HEK293 (cell line): Measurements from ENCODE around the gene SRC.

Experiments used
- CTCF ChIP-seq: fragments of 450-650 bp; formaldehyde crosslinking; IDR thresholded peaks from 2 replicates; pipeline ENCODE4 v1.5.1; 2016; ENCODE audit warnings: missing biosample characterization, missing genetic modification characterization
- SCRT2 ChIP-seq: fragments of 450-650 bp; formaldehyde crosslinking; IDR thresholded peaks from 2 replicates; pipeline ENCODE4 v1.5.1; 2016; ENCODE audit warnings: missing biosample characterization, missing genetic modification characterization
- ZNF214 ChIP-seq: fragments of 450-650 bp; formaldehyde crosslinking; IDR thresholded peaks from 2 replicates; pipeline ENCODE4 v1.5.1; 2017; ENCODE audit warnings: missing biosample characterization, mild to moderate bottlenecking, missing genetic modification characterization, borderline replicate concordance
- ZNF24 ChIP-seq: fragments of 450-650 bp; formaldehyde crosslinking; IDR thresholded peaks from 2 replicates; pipeline ENCODE4 v1.5.1; 2016; ENCODE audit warnings: missing biosample characterization, missing genetic modification characterization
- ZNF274 ChIP-seq, 2 experiments: fragments of 200-500 bp in 1 of 2; fragments of 450-650 bp in 1 of 2; sonication (Bioruptor generic) in 1 of 2; formaldehyde crosslinking in 1 of 2; IDR thresholded peaks; 2 replicates each; pipeline versions ENCODE4 v1.5.1 to v1.6.1; 2014 to 2016; ENCODE audit warnings: borderline replicate concordance in 1 of 2, inconsistent platforms in 1 of 2, low read length in 1 of 2, missing biosample characterization in 1 of 2, missing genetic modification characterization in 1 of 2
- ZNF416 ChIP-seq: fragments of 450-650 bp; formaldehyde crosslinking; IDR thresholded peaks from 2 replicates; pipeline ENCODE4 v1.5.1; 2016; ENCODE audit warnings: missing biosample characterization, missing genetic modification characterization
- TF ChIP-seq, protein P1 (sequence below): fragments of 450-650 bp; formaldehyde crosslinking; IDR thresholded peaks from 2 replicates; pipeline ENCODE4 v1.5.1; 2016; ENCODE audit warnings: missing biosample characterization, missing genetic modification characterization
- TF ChIP-seq, protein P2 (sequence below): fragments of 450-650 bp; formaldehyde crosslinking; IDR thresholded peaks from 2 replicates; pipeline ENCODE4; 2016; ENCODE audit warnings: missing biosample characterization, missing genetic modification characterization

DNA sequence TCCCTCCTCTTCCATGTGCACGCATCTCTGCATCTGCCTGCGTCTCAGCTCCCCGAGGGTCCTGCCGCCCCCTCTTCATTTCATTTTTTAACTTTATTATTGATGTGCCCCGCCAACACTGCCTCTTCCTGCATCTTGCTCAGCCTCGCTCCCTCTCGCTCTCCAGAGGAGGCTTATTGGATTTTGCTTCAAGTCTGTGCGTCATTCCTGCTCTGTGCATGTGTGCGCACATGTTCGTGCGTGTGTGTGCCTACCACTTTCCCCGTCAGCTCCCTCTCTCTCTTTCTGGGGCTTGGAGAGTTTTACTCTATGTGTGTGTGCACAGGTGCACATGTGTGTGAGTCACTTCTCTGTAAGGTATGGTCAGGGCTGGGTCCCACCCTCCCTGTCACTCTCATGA, 103.3 kb downstream of the SRC start:
- TF ChIP-seq ZNF24 (tag by site-specific recombination) (no peak), SCRT2 (tag by site-specific recombination) (no peak), CTCF (tag by site-specific recombination) (no peak), ZNF416 (tag by site-specific recombination) (no peak), ZNF214 (tag by site-specific recombination) (no peak), ZNF274 (IDR thresholded peaks at IDR 0.05; ENCODE audit: low read length) (no peak), ZNF274 (tag by site-specific recombination; IDR thresholded peaks at IDR 0.05; ENCODE audit: borderline replicate concordance) (no peak)
- TF ChIP-seq, protein P1, sequence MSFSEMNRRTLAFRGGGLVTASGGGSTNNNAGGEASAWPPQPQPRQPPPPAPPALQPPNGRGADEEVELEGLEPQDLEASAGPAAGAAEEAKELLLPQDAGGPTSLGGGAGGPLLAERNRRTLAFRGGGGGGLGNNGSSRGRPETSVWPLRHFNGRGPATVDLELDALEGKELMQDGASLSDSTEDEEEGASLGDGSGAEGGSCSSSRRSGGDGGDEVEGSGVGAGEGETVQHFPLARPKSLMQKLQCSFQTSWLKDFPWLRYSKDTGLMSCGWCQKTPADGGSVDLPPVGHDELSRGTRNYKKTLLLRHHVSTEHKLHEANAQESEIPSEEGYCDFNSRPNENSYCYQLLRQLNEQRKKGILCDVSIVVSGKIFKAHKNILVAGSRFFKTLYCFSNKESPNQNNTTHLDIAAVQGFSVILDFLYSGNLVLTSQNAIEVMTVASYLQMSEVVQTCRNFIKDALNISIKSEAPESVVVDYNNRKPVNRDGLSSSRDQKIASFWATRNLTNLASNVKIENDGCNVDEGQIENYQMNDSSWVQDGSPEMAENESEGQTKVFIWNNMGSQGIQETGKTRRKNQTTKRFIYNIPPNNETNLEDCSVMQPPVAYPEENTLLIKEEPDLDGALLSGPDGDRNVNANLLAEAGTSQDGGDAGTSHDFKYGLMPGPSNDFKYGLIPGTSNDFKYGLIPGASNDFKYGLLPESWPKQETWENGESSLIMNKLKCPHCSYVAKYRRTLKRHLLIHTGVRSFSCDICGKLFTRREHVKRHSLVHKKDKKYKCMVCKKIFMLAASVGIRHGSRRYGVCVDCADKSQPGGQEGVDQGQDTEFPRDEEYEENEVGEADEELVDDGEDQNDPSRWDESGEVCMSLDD (tag by site-specific recombination): no peak
- TF ChIP-seq, protein P2, sequence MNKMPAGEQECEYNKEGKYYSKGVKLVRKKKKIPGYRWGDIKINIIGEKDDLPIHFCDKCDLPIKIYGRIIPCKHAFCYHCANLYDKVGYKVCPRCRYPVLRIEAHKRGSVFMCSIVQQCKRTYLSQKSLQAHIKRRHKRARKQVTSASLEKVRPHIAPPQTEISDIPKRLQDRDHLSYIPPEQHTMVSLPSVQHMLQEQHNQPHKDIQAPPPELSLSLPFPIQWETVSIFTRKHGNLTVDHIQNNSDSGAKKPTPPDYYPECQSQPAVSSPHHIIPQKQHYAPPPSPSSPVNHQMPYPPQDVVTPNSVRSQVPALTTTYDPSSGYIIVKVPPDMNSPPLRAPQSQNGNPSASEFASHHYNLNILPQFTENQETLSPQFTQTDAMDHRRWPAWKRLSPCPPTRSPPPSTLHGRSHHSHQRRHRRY: no peak
